ENCODE data around the gene MTARC2. TPM values are rescaled to one million over a fixed set of nuclear protein-coding genes. Genes with fewer than 3 reads are reported as not detected.

MTARC2 gene
- total RNA-seq, 1 donor from 2014 or later: 8.9 TPM

- DNase-seq: no peak
- peaks cover 24% of the 10 kb centered on the region for H3K4me1 Mint-ChIP-seq
- intact Hi-C loops (cut with micrococcal nuclease): no loop called here
- CTCF ChIA-PET: interaction anchor here (0.7 to 2.4 kb wide), 2 partner anchors 13 to 30 kb away, joined by 3 to 13 read pairs; no protein-coding TSS in a partner anchor
- no peaks in the 10 kb centered on the region for H3K36me3 Mint-ChIP-seq (ENCODE audit: low read depth)
- TF ChIP-seq, protein P1, sequence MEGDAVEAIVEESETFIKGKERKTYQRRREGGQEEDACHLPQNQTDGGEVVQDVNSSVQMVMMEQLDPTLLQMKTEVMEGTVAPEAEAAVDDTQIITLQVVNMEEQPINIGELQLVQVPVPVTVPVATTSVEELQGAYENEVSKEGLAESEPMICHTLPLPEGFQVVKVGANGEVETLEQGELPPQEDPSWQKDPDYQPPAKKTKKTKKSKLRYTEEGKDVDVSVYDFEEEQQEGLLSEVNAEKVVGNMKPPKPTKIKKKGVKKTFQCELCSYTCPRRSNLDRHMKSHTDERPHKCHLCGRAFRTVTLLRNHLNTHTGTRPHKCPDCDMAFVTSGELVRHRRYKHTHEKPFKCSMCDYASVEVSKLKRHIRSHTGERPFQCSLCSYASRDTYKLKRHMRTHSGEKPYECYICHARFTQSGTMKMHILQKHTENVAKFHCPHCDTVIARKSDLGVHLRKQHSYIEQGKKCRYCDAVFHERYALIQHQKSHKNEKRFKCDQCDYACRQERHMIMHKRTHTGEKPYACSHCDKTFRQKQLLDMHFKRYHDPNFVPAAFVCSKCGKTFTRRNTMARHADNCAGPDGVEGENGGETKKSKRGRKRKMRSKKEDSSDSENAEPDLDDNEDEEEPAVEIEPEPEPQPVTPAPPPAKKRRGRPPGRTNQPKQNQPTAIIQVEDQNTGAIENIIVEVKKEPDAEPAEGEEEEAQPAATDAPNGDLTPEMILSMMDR (IDR thresholded peaks at IDR 0.05): no peak
- no peak for ATAC-seq (ENCODE audit: low read depth)
- no peak overlapping the region for H3K4me3 Mint-ChIP-seq
- H3K27ac Mint-ChIP-seq: no peak overlapping the region
- H3K9me3 Mint-ChIP-seq: no peaks in the 10 kb centered on the region
- peaks cover 36% of the 10 kb centered on the region for H3K27me3 Mint-ChIP-seq
- POLR2A ChIA-PET: interaction anchor here (3.3 kb wide), 1 partner anchor 25 kb away, joined by 18 read pairs; no protein-coding TSS in a partner anchor
Observed at GRCh38 chr1:220746851-220747250, 1.3 kb upstream of the MTARC2 start.

GRCh38 chr1:220747437-220748088, 559 bp upstream of the MTARC2 start:
- CTCF ChIA-PET: interaction anchor here (0.7 to 2.4 kb wide), 3 partner anchors 14 to 29 kb away, joined by 3 to 13 read pairs (median 3); no protein-coding TSS in a partner anchor
- Mint-ChIP-seq H3K36me3 (ENCODE audit: low read depth) (no peaks in the 10 kb centered on the region), H3K9me3 (no peaks in the 10 kb centered on the region), H3K4me1 (peaks cover 24% of the 10 kb centered on the region), H3K27me3 (peaks cover 38% of the 10 kb centered on the region), H3K27ac (no peak overlapping the region), H3K4me3 (peak overlapping the region; percentile 85)
- DNase-seq (no peak), ATAC-seq (ENCODE audit: low read depth) (peak; percentile 32)
- intact Hi-C loops (cut with micrococcal nuclease): loop anchor here (1.0 kb wide), 2 partner anchors 23 to 29 kb away; no protein-coding TSS in a partner anchor
- POLR2A ChIA-PET: interaction anchor here (0.6 to 3.3 kb wide), 3 partner anchors 15 to 557 kb away, joined by 3 to 18 read pairs (median 3); no protein-coding TSS in a partner anchor
- TF ChIP-seq, protein P1 (IDR thresholded peaks at IDR 0.05): no peak

- Mint-ChIP-seq H3K9me3 (no peaks in the 10 kb centered on the region), H3K36me3 (ENCODE audit: low read depth) (no peaks in the 10 kb centered on the region), H3K4me1 (peaks cover 24% of the 10 kb centered on the region), H3K4me3 (peak overlapping the region; percentile 85), H3K27me3 (peaks cover 39% of the 10 kb centered on the region), H3K27ac (no peak overlapping the region)
- ATAC-seq (ENCODE audit: low read depth) (no peak), DNase-seq (no peak)
- ChIA-PET CTCF (interaction anchor here (2.4 kb wide), 1 partner anchor 15 kb away, joined by 13 read pairs; no protein-coding TSS in a partner anchor), POLR2A (interaction anchor here (1.2 to 3.3 kb wide), 2 partner anchors 23 to 40 kb away, joined by 3 to 18 read pairs; no protein-coding TSS in a partner anchor)
- intact Hi-C loops (cut with micrococcal nuclease): loop anchor here (1.0 kb wide), 2 partner anchors 21 to 27 kb away; no protein-coding TSS in a partner anchor
- TF ChIP-seq, protein P1 (IDR thresholded peaks at IDR 0.05): no peak
Observed at GRCh38 chr1:220748936-220749335, 814 bp downstream of the MTARC2 start.

GRCh38 chr1:220750131-220750515, 2.0 kb downstream of the MTARC2 start:
- H3K36me3 Mint-ChIP-seq (ENCODE audit: low read depth): no peaks in the 10 kb centered on the region
- no peak for ATAC-seq (ENCODE audit: low read depth)
- CTCF ChIA-PET: no interaction called here

More at GRCh38 chr1:220750131-220750515, 2.0 kb downstream of the MTARC2 start:
- intact Hi-C loops (cut with micrococcal nuclease): no loop called here
- no peak overlapping the region for H3K27ac Mint-ChIP-seq
- H3K9me3 Mint-ChIP-seq: no peaks in the 10 kb centered on the region
- H3K4me3 Mint-ChIP-seq: no peak overlapping the region
- peaks cover 37% of the 10 kb centered on the region for H3K27me3 Mint-ChIP-seq
- POLR2A ChIA-PET: interaction anchor here (3.3 kb wide), 1 partner anchor 22 kb away, joined by 18 read pairs; no protein-coding TSS in a partner anchor
- TF ChIP-seq, protein P1 (IDR thresholded peaks at IDR 0.05): no peak
- H3K4me1 Mint-ChIP-seq: peaks cover 24% of the 10 kb centered on the region
- DNase-seq: no peak
